Measurements from ENCODE around the gene TP53TG5.

TP53TG5 gene

GRCh38 chr20:45405571-45406259, 27.6 kb upstream of the TP53TG5 start:
- no peak for DNase-seq

- DNase-seq = no peak
Observed at GRCh38 chr20:45404438-45404837, 26.3 kb upstream of the TP53TG5 start.

- DNase-seq = no peak
Observed at GRCh38 chr20:45402946-45403345, 24.8 kb upstream of the TP53TG5 start.

- DNase-seq = no peak
Observed at GRCh38 chr20:45400346-45401031, 22.4 kb upstream of the TP53TG5 start.

- no peak for DNase-seq
Observed at GRCh38 chr20:45399018-45399417, 20.9 kb upstream of the TP53TG5 start.

- DNase-seq = no peak
Observed at GRCh38 chr20:45395114-45395415, 16.9 kb upstream of the TP53TG5 start.

- DNase-seq = no peak
Observed at GRCh38 chr20:45394221-45395113, 16.3 kb upstream of the TP53TG5 start.

GRCh38 chr20:45392733-45393132, 14.6 kb upstream of the TP53TG5 start:
- DNase-seq = no peak

GRCh38 chr20:45391559-45391958, 13.4 kb upstream of the TP53TG5 start:
- DNase-seq = no peak

- DNase-seq = no peak
Observed at GRCh38 chr20:45390931-45391330, 12.8 kb upstream of the TP53TG5 start.

GRCh38 chr20:45387274-45387673, 9.1 kb upstream of the TP53TG5 start:
- DNase-seq = no peak

GRCh38 chr20:45377269-45377668, 856 bp downstream of the TP53TG5 start:
- no peak for DNase-seq

GRCh38 chr20:45374966-45375365, 3.2 kb downstream of the TP53TG5 start:
- no peak for DNase-seq

GRCh38 chr20:45374101-45374467, 4.0 kb downstream of the TP53TG5 start:
- DNase-seq = no peak

GRCh38 chr20:45373353-45374100, 4.6 kb downstream of the TP53TG5 start:
- DNase-seq = peak; percentile 57 to 89

- no peak for DNase-seq
Observed at GRCh38 chr20:45372646-45373352, 5.3 kb downstream of the TP53TG5 start.

GRCh38 chr20:45372241-45372640, 5.9 kb downstream of the TP53TG5 start:
- DNase-seq = no peak

- no peak for DNase-seq
Observed at GRCh38 chr20:45370571-45371160, 7.5 kb downstream of the TP53TG5 start.

GRCh38 chr20:45368221-45368980, 9.7 kb downstream of the TP53TG5 start:
- DNase-seq = peak; percentile 75 to 81

GRCh38 chr20:45367126-45367525, 11.0 kb downstream of the TP53TG5 start:
- DNase-seq = no peak

GRCh38 chr20:45366631-45367030, 11.5 kb downstream of the TP53TG5 start:
- DNase-seq = no peak

Measured in inflammatory macrophage treated with lipopolysaccharide for 1 hour (primary cell).